Esophagus mucosa (tissue), 1 donor: Measurements from ENCODE around the gene RBFOX2. TPM values are rescaled to one million over a fixed set of nuclear protein-coding genes. Genes with fewer than 3 reads are reported as not detected.
A peak's percentile ranks its signal among the peaks of the same experiment; 100 is the strongest.

Source experiments
- ATAC-seq: fragments of 200-7000 bp; cut with Tn5 transposase; one replicate; pipeline ENCODE4 v1.9.1; 2020
- total RNA-seq: library from RNA; stranded (reverse); gene quantifications from one replicate; pipeline ENCODE4 v1.2.4, GENCODE V29; 2023
- donor health status: DM: yes; HTN: yes; CAD: no.

RBFOX2 gene
- total RNA-seq, 1 donor from 2014 or later: 42.9 TPM

DNA sequence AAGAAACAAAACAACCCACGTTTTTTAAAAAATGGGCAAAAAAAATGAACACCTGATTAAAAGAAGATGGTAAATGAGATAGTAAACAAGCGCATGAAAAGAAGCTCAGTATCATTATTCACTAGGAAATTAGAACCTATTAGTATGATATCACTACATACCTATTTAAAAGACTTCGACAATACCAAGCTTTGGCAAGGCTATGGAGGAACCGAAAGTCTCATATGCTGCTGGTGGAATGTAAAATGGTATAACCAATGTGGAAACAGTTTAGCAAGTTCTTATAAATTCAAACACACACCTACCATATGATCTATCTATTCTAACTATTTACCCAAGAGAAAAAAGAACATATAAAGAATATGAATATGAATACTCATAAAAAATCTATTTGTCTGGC, 167.2 kb downstream of the RBFOX2 start:
- ATAC-seq: no peak

DNA sequence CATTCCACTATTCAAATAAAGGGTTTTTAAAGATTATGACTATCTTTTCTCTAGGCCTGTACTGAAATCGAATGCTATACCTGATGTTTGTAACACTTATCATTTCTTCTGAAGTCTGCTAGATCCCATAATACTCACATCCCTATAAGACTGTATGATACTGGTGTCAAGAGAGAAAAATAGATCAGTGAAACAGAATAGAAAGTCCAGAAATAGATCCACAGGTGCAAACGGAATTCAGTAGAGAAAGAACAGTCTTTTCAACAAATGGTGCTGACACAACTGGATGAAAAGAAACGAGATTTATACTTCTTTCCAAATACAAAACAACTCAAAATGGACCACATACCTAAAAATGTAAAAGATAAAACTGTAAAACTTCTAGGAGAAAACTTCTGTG, 167.8 kb downstream of the RBFOX2 start:
- no peak for ATAC-seq

DNA sequence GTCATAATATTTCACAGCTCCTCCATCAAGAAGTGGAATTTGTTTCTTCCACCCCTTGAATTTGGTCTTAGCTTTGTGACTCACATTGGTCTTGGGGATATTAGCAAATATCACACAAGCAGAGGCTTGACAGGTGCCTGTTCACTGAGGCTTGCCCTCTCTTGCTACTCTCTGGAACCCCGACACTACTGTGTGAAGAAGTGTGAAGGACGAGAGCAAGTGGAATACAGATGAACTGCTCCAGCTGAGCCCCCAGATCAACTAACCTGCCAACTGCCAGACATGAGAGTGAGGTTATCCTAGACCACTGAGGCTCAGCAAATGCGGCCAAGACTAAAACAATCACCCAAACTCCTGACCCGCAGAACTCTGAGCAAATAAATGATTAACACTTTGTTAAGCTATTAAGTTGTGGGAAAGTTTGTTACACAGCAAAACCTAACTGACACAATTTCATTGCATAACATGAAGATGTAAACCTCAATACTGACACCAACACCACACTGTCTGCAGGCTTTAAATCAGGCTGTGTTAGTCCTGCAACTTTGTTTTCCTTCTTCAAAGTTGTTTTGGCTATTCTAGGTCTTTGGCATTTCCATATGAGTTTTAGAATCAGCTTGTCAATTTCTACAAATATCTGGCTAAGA, 168.4 kb downstream of the RBFOX2 start:
- ATAC-seq: peak; percentile 36

DNA sequence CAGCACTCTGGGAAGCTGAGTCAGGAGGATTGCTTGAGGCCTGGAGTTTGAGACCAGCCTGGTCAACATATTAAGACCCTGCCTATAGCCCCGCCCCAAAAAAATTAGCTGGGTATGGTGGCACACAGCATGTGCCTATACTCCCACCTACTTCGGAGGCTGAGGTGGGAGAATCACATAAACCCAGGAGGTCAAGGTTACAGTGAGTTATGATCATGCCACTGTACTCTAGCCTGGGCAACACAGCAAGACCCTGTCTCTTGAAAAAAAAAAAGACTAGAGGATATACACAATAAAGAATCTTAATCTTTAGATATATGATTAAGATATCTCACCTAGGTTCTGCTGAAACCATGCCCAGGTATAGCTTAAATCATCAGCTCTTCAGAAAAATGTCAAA, 174.3 kb downstream of the RBFOX2 start:
- no peak for ATAC-seq

DNA sequence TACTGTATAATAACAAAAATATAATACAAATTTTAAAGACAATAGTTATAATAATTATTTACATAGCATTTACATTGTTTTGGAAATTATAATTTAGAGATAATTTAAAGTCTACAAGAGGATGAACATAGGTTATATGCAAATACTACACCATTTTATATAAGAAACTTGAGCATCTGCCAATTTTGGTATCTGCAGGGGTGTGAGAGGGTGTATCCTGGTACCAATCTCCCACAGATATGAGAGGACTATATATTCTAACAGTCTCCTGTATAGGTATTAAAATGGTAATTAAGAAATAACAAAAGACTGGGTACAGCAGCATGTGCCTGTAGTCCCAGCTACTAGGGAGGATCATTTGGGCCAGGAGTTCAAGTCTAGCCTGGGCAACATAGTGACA, 176.5 kb downstream of the RBFOX2 start:
- ATAC-seq: no peak

DNA sequence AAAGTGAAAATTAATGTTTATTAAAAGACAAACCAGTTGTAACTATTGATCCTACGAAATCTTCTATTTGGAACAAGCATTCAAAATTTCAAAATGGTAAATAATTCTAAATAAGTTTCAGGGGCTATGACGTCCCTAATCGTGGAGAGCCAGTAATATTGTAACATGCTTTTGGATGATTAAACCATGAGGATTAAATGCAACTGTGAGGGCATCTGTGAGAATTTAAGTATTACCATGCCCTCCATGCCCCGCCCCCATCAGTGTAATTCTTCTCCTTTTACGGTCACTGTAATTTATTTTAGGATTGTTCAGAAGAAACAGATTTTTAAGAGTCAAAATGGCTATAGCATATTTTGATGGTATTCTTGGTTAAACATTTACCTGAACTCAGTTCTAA, 177.8 kb downstream of the RBFOX2 start:
- no peak for ATAC-seq

DNA sequence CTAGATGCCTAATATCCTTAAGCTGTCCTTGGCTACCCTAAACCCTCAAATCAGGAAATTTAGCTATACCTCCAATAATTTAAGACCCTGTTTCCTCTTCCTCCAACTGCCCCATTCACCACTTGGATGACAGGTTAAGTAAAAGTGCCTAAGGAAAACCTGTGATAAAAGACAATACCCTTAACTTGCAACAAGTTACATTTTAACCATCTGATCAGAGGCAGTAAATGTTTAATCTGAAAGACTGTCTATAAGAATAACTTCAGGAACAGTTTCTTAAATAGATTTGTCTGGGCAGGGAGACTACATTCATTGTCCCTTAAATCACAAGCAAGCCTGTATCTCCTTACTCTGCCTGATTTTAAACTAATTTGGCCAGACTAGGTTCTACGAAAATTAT, 181.8 kb downstream of the RBFOX2 start:
- no peak for ATAC-seq

DNA sequence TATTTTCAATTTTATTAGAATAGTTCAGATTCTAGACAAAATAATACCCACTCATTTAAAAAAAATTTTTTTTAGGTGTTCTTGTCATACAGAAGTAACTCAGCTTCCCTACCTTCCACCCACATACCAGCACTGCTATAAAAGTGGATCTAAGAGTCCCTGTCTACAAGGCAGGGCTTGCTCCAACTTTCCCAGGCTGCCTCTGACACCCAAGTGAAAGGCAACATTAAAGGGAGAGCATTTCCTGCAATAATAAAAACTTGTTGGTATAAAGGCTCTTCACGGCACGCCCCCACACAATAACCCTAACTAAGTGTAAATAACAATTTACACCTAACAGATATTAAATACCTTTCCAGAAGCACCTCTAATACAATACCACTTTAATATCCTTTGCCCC, 183.7 kb downstream of the RBFOX2 start:
- ATAC-seq: no peak

DNA sequence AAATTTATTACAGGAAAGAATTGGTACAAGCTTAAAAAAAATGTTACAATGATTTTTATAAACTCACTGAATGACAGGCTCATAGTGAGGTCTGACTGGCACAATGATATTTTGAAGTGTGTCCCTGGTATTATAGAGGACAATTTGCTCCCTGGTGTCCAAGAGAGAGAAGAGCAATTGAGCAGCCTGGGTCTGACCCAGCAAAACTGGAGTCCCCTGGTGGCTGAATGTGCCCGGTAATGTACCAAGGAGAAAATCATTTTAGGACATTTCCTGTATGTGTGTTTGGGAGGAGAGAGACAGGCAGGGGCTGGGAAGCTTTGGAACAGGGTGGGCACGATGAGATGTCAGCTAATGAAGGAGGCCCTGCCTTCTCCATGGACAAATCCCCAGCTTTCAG, 185.7 kb downstream of the RBFOX2 start:
- peak; percentile 27 for ATAC-seq

DNA sequence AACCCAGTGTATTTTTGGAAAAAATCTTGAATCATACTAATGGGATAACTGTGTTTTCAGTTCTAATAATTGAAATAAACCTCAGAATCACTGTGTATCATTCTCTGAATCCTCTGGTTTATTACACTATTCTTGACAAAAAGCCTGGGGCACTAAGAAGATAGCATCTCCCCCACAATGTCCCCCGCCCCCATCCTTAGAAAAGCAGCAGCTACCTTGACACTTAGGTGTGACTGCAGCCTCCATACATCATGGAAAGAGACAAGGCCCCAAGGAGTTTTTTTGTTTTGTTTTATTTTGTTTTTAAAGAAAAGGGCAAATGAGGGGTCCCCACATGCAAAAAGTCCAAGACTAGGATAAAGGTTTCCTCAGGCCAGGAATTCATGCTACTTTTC, 186.1 kb downstream of the RBFOX2 start:
- ATAC-seq: no peak

DNA sequence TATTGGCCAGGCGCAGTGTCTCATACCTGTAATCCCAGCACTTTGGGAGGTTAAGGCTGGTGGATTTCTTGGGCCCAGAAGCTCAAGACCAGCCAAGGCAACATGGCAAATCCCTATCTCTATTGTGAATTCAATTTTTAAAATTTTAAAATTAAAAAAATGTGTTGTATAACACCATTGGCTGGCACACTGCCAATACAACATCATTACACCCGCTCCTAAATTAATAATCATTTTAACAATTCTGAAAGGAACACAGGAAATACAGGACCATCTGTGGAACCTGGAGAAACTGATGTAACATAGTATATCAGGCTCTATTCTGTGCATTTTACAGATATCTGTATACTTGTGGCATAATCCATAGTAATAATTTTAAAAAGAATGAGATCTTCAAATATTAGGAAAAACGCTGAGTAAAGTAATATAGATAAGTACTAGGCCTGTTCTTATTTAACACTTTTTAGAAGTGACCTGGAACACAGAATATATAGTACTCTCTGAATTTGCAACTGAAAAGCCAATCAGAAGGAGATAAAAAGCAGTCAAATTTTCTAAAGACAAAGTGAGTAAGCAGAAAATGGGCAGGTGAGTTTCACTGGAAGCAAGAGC, 186.6 kb downstream of the RBFOX2 start:
- ATAC-seq: no peak

DNA sequence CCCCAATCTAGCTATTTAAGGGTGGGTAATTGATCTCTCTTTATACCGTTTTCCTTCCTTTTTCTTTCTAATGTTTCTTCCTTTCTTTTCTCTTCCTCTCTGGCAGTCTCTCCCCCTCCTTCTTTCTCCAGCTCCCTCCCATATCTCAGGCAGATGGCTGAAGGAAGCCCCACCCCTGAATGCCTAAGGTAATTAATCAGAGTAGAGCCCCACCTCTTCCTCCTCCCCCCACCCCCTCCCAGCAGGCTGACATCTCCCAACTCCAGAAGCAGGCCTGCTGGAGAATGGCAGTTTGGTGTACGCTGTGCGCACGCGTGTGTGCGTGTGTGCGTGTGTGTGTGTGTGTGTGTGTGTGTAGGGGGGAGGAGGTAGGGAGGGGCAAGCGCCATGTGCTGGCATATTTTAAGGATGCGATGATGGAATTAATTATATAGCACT, 188.3 kb downstream of the RBFOX2 start:
- peak; percentile 95 for ATAC-seq

DNA sequence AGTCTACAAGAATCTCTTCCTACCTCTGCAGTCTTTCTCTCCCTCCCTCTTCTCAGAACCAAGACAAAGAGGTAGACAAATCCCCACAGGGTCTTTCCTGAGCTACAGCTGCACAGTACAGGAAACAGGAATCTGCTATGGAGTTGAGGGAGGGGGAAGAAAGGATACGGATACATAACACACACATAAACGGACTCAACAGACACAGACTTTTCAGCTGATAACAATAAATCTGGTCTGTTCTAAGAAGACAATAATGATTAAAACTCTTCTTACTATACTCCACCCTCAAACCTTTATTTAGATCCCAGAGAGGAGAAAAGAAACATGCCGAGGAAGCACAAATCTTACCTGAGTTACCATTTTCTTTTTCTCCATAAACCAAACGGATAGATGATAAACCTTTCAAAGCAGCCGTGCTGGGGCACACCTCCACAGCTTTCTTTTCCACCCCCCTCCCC, 188.8 kb downstream of the RBFOX2 start:
- peak; percentile 2 for ATAC-seq

DNA sequence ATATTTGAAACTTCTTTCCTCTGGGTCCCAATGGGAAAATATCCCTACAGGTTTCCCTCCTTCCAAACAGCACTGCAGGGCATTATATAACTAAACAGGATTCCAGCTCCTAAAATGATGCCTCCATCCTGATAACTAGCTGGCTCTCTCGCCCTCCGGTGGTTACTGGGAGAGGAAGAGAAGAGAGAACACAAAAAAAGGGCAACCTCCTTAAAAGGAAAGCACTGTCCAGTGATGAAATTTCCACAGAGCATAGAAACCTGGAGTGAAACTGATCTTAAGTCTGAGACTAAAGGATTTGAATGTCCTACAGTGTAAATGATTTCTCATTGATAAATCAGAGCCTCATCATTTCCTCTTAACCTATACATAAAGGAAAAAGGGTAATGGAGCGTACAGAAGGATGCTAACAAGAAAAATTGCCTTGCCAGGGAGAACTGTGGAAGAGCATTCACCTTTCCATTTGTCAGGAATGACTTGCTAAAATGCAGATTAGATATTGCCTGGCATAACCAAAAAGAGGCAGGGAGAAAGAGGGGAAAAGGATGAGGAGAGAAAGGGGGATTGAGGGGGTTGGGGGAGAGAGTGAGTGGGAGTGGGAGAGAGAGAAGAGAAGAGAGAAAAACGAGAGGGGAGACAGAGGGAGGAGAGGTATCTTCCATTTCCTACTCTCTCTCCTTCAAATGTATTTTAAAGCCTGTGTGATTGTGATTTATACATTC, 189.6 kb downstream of the RBFOX2 start:
- no peak for ATAC-seq

DNA sequence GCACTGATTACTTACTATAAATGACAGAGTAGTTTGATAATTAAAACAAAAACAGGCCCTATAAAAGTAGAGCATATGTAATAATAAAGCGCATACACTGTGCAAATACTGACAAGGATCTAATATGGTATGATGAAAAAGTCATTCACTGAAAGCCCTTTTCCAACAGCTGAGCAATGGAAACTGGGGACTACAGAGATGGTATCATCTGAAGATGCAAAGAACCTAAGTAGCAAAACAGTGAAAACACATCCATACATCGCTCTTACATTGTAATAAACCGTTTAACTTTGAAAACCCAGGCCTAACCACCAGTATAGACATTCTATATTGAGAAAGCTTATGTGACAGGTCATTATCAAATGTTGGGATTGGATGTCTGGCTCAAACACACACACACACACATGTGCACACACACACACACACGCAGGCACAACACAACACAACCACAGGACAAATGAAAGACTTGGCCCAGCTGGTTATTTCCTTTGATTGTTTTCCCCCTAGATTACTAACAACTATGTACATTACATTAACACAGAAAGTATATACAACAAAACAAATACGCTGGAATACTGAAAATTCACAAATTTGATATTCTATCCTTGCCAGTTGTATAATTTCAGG, 191.4 kb downstream of the RBFOX2 start:
- no peak for ATAC-seq

DNA sequence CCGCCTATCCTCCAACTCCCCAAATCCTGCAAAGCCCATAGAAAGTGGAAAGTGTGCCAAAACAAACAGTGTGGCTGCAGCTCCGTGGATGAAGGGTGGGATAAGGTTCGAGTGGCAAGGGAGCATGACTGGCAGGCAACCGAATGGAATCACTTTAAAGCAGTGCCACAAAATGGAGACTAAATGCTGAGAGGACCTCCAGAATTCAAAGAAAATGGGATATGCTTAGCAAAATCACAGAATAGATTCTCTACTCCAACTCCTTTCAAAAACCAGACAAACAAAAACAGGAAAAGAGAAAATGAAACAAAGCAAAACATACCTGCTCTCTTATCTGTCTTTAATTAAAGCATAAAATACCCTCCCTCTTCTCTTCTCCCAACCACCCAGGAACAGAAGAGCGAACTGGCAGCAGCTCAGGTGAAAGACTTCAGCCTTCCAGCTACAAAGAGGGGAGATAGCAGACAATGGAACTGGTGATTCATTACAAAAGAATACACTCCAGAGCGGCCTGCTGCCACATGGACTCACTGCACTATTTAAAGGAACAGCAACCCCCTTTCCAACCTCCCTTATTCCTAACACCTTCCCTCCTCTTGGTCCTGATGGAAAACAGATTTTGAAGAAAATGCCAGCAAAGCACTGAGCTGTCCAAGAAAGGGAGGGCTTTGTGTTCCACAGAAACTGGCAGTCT, 192.5 kb downstream of the RBFOX2 start:
- ATAC-seq: peak; percentile 52

DNA sequence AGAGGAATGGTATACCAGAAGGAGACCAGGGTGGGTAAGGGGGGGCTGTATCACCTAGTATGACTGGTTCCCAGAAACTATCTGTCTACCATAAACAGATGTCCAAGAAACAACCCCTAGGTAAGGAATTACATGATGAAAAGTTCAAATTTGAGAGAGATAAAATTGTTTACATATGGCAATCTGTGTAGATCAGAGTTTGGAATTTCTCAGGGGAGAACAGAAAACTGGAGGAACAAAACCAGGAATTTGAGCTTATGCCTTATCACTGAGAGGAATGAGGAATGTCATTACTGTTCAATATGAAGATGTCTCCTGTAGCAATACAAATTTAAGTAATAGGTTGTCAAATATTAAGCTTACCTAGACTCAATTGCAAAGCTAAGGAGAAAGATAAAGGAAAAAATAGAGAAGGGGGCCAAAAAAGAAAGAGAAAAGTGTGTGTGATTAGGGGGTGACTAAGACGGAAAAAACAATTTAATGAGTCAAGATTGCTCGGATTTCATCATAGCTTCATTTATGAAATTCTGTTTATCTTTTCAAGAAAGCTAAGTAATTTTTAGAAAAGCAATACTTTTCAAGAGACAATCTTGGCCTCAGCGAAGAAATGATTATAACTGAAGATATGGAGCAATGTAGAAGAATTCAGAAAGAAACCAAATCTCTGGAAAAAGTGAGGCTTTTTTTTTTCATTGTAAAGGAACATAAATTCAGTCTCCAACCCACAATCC, 193.2 kb downstream of the RBFOX2 start:
- no peak for ATAC-seq

DNA sequence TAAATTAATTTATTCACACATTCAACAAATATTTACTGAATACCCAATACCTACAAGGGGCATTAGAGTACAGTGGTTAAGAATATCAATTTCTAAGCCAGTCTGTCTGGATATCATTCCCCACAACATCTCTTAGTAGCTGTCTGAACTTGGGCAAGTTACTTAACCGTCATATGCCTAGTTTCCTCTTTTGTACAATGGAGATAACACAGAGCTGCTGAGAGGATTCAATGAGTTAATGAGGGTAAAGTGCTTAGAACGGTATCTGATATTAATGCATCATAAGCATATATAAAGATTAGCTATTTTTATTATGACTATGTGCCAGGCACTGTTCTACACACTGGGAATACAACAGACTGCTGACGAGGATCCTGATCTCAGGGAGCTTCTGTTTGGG, 194.6 kb downstream of the RBFOX2 start:
- ATAC-seq: no peak

DNA sequence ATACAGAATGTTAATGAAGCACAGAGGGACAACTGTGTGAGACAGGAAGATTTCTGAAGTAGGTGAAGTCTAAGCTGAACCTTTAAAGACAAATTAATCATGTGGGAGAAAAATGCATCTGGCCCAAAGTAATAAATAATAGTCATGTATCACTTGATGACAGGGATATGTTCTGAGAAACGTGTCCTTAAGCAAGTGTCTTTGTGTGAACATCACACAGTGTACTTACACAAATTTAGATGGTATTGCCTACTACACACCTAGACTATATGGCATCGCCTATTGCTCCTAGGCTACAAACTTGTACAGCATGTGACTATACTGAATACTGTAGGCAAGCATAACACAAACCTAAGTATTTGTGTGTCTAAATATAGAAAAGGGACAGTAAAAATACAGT, 198.3 kb downstream of the RBFOX2 start:
- no peak for ATAC-seq

DNA sequence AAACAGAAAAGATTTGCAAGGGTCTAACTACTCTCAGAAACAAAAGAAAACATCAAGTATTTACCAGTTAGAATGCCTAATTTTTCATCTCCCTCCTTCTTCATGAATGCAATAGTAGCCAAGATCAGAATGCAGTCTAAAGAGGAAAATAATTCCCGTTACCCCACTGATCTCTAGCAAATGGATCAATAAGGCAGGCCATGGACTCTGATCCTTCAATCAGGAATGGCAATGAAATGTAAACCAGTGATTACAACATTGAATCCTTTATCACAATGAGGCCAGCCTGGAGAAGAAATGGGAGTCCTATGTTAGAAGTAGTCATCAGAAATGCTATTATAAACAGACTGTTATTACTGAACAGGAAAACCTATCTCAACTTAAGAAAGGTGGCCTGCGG, 204.4 kb downstream of the RBFOX2 start:
- no peak for ATAC-seq

DNA sequence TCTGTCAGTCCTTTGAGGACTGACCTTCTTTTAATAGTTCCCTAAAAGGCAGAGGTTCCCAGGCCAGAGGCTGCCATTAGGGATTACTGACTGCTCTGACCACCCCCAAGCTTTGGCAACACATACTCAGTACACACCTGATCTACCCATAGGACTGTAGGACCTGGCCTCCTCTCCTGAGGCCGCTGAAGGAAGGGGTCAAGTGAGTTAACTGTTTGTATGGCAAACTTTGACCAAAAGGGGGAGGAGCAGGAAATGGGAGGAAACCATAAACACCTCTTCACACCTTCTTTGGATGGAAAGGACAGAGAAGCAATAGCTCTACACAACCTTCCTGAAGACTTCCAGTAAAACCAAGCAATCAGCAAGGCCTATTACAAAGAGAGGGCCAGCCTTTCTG, 207.0 kb downstream of the RBFOX2 start:
- no peak for ATAC-seq

DNA sequence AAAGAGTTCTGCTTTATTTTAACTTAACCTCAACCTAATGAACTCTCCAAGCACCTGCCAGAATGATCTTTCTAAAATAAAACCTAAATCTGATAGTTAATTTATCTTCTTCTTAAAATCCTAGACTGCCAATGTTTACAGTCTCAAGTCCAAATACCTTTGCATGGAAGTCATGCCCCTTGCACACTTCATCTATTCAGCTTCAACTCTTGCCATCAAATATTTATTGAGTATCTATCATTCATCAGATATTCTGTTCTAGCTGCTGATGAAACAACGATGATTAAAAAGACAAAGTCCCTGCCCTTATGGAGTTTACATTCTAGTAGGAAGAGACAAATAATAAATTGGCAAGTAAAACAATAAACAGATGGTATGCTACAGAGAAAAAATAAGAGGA, 209.2 kb downstream of the RBFOX2 start:
- ATAC-seq: no peak
